ENCODE data around the gene NRROS. TPM values are rescaled to one million over a fixed set of nuclear protein-coding genes. Genes with fewer than 3 reads are reported as not detected.

The NRROS gene
- total RNA-seq, 1 donor from 2014 or later: 22.6 TPM

DNA sequence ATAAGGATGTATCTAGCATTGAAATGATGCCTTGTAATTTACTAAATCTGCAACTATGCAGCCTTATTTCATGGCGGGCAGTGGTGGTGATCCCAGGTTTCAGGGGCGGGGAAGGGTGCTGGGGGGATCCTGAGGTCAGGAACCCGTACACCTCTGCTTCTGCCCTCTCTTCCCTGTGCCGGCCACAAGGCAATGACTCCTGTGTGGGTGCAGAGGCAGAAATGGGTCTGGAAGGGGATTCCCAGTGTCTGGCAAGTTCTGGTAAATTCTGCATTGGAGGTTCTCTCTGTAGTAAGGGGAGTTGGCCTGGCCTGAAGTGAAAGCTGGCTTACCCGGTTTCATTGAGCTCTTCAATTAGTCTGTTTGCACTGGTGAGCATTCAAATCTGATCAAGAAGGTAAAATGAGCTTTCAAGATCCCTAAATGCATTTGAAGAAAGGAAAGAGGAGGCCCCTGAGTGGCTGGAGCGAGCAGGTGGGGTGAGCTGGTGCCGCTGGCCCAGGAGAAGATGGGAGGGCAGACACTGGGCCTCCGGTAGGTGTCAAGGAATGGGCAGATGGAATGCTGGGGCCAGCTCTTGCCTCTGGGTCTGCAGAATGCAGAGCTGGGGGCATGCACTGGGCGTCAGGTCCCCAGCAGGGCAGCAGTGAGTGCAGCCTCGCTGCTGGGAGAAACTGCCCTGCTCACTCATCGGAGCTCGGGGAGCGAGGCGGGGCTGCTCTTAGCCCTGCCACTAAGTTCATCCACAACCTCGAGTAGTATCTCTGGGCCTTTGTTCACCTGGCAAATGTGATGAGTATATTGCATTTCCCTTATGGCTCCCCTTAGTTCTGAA lies 13.7 kb downstream of the NRROS start:
- TF ChIP-seq, protein P1, sequence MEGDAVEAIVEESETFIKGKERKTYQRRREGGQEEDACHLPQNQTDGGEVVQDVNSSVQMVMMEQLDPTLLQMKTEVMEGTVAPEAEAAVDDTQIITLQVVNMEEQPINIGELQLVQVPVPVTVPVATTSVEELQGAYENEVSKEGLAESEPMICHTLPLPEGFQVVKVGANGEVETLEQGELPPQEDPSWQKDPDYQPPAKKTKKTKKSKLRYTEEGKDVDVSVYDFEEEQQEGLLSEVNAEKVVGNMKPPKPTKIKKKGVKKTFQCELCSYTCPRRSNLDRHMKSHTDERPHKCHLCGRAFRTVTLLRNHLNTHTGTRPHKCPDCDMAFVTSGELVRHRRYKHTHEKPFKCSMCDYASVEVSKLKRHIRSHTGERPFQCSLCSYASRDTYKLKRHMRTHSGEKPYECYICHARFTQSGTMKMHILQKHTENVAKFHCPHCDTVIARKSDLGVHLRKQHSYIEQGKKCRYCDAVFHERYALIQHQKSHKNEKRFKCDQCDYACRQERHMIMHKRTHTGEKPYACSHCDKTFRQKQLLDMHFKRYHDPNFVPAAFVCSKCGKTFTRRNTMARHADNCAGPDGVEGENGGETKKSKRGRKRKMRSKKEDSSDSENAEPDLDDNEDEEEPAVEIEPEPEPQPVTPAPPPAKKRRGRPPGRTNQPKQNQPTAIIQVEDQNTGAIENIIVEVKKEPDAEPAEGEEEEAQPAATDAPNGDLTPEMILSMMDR (IDR thresholded peaks at IDR 0.05): no peak
- intact Hi-C loops (cut with DNase I): no loop called here
- Histone ChIP-seq H3K9me3 (no peaks in the 10 kb centered on the region), H3K27ac (no peak overlapping the region), H3K4me3 (no peak overlapping the region), H3K36me3 (no peaks in the 10 kb centered on the region), H3K4me1 (no peaks in the 10 kb centered on the region), H3K27me3 (no peaks in the 10 kb centered on the region)
- no peak for DNase-seq (ENCODE audit: low spot score in 2 of 2)

DNA sequence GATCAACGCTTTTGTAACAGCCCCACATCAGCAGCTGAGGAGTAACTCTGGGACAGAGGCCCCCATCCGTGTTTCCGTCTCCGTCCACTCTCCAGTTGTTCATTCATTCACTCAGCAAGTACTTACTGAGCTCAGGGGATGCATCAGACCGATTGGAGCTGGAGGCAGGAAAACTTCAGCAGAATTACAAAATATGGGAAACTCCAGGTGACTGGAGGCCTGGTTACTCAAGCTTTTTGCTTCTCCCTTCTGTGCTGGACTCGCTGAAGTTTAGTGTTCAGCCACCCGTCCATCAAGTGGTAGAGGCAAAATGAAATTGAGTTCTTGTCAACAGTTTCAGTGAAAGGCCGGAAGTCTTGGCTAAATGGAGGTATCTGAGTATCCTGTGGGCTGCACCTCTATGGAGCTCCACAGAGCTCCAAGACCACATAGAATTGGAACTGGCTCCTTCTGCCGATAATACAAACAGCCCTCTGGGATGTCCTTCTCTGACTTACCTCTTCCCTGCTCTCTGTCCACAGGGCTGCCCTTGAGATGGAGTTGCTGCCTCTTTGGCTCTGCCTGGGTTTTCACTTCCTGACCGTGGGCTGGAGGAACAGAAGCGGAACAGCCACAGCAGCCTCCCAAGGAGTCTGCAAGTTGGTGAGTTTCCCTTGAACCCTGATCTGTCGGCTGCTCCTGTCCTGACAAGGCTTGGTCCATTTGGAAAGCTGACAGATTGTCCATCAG lies 14.7 kb downstream of the NRROS start:
- TF ChIP-seq, protein P1 (IDR thresholded peaks at IDR 0.05): no peak
- Histone ChIP-seq H3K4me3 (no peak overlapping the region), H3K36me3 (no peaks in the 10 kb centered on the region), H3K9me3 (no peaks in the 10 kb centered on the region), H3K27me3 (no peaks in the 10 kb centered on the region), H3K4me1 (no peaks in the 10 kb centered on the region), H3K27ac (no peak overlapping the region)
- intact Hi-C loops (cut with DNase I): no loop called here
- no peak for DNase-seq (ENCODE audit: low spot score in 2 of 2)

DNA sequence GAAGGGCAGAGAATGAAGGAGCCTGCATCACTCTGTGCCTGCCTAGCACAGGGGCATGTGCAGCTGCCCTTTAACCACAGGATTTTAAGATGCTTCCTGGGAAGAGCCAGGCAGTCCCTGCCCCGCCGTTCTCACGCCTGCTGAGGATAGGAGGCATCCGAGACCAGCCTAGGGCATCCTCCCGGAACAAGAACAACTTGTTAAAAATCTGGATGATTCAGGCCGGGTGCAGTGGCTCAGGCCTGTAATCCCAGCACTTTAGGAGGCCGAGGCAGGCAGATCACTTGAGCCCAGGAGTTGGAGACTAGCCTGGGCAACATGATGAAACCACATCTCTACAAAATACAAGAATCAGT lies 15.2 kb downstream of the NRROS start:
- no peak overlapping the region for H3K4me3 ChIP-seq
- intact Hi-C loops (cut with DNase I): no loop called here
- H3K27ac ChIP-seq: no peak overlapping the region
- H3K9me3 ChIP-seq: no peaks in the 10 kb centered on the region
- no peak for DNase-seq (ENCODE audit: low spot score in 2 of 2)
- no peaks in the 10 kb centered on the region for H3K36me3 ChIP-seq
- H3K27me3 ChIP-seq: no peaks in the 10 kb centered on the region
- TF ChIP-seq, protein P1 (IDR thresholded peaks at IDR 0.05): no peak
- no peaks in the 10 kb centered on the region for H3K4me1 ChIP-seq

DNA sequence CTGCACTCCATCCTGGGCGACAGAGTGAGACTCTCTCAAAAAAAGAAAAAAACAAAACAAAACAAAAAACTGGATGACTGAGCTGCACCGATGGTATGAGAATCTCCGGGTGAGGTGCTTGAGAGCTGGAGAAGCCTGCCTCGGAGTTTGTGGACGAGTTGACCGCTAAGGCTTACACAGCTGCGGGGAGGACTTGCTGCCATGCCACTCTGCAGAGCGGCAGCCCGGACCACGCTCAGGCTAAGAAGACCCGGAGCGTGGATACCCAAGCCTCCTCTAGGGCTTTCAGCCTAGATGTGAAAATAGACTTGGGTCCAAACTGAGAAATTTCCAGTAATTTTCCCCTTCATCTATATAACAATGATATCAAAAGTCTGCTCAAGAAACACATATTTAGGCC lies 16.0 kb downstream of the NRROS start:
- Histone ChIP-seq H3K27me3 (no peaks in the 10 kb centered on the region), H3K36me3 (no peaks in the 10 kb centered on the region), H3K27ac (no peak overlapping the region), H3K9me3 (no peaks in the 10 kb centered on the region), H3K4me1 (no peaks in the 10 kb centered on the region), H3K4me3 (no peak overlapping the region)
- TF ChIP-seq, protein P1 (IDR thresholded peaks at IDR 0.05): no peak
- intact Hi-C loops (cut with DNase I): no loop called here
- no peak for DNase-seq (ENCODE audit: low spot score in 2 of 2)

DNA sequence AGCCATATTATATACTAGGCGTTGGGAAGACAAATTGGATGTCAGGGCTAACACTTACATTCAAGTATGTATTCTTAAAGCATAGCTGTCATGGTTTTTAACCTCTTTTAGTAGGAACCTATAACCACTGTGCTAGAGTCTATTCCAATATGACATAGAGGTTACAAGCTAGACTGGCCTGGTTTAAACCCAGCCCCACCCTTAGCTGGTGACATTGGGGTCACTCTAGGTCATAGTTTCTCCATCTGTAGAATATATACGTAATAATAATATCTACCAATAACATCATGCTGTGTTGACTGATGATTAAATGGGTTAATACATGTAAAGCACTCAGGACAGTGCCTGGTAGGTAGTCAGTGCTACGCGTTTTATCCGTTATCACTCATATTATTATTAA lies 16.7 kb downstream of the NRROS start:
- no peak for DNase-seq (ENCODE audit: low spot score in 2 of 2)
- no peaks in the 10 kb centered on the region for H3K9me3 ChIP-seq
- no peak overlapping the region for H3K4me3 ChIP-seq
- H3K4me1 ChIP-seq: no peaks in the 10 kb centered on the region
- H3K36me3 ChIP-seq: no peaks in the 10 kb centered on the region
- TF ChIP-seq, protein P1 (IDR thresholded peaks at IDR 0.05): no peak
- no peaks in the 10 kb centered on the region for H3K27me3 ChIP-seq
- H3K27ac ChIP-seq: no peak overlapping the region
- intact Hi-C loops (cut with DNase I): no loop called here
